Heart right ventricle (tissue), 16 donors: ENCODE data around the gene TAL1. TPM values are rescaled to one million over a fixed set of nuclear protein-coding genes. Genes with fewer than 3 reads are reported as not detected.
"Not testable (repeated sequence)": the region's sequence is repeated elsewhere in the genome, so short reads cannot be mapped to it uniquely, and the experiment has no call there.

Experiments used
- ATAC-seq, 8 donors: fragments of 200-7000 bp; cut with Tn5 transposase; one replicate each; pipeline ENCODE4 v1.9.1; 2020; ENCODE audit warnings: mild to moderate bottlenecking in 8 of 8, moderate library complexity in 8 of 8, moderate number of reproducible peaks in 1 of 8
- DNase-seq, 2 donors: peaks; one replicate each; pipeline ENCODE4 v3.0.0-alpha.2; 2020
- H3K27ac ChIP-seq, 10 donors: fragments of 200-600 bp; sonication (generic) in 2 of 10; one replicate each; pipeline versions ENCODE4 v1.5.0 to v1.8.0; 2020 to 2022; ENCODE audit warnings: mild to moderate bottlenecking in 3 of 10
- H3K27me3 ChIP-seq, 7 donors: fragments of 200-600 bp; one replicate each; pipeline ENCODE4 v1.8.0; 2021 to 2022; ENCODE audit warnings: mild to moderate bottlenecking in 2 of 7
- H3K36me3 ChIP-seq, 9 donors: fragments of 200-600 bp; sonication (generic) in 1 of 9; one replicate each; pipeline versions ENCODE4 v1.5.0 to v1.8.0; 2020 to 2022; ENCODE audit warnings: mild to moderate bottlenecking in 2 of 9
- H3K4me1 ChIP-seq, 9 donors: fragments of 200-600 bp; sonication (generic) in 1 of 9; one replicate each; pipeline versions ENCODE4 v1.5.0 to v1.8.0; 2020 to 2022; ENCODE audit warnings: mild to moderate bottlenecking in 4 of 9
- H3K4me3 ChIP-seq, 10 donors: fragments of 200-600 bp; sonication (generic) in 2 of 10; one replicate each; pipeline versions ENCODE4 v1.5.0 to v1.8.0; 2020 to 2022; ENCODE audit warnings: mild to moderate bottlenecking in 7 of 10, moderate library complexity in 2 of 10
- H3K9me3 ChIP-seq, 11 donors: fragments of 200-600 bp in 10 of 11; sonication (generic) in 2 of 11; one replicate each; pipeline versions ENCODE4 v1.5.0 to v1.8.0; 2013 to 2022; ENCODE audit warnings: mild to moderate bottlenecking in 2 of 11, control low read depth in 1 of 11, moderate library complexity in 1 of 11
- WGBS, 2 donors: extraction: QIAGEN DNeasy Blood & Tissue Kit; methylation state at CpG; one replicate each; pipeline ENCODE4 v1.1.7; 2013; ENCODE audit warnings: inconsistent platforms in 1 of 2; 5-methylcytosine and 5-hydroxymethylcytosine counted together
- intact Hi-C, 10 donors: fragments of 100-400 bp; cut with DNase I; formaldehyde crosslinking; loops; one replicate each; pipeline versions ENCODE4 v1.11.1 to v1.14.2; 2022
- polyA plus RNA-seq, 2 donors: library from polyadenylated mRNA; stranded (reverse); fragments of 200-250 nt; gene quantifications; one replicate each; pipeline ENCODE4 v1.2.3, GENCODE V29; 2013
- total RNA-seq, 10 donors: library from RNA; stranded (reverse); fragmentation: NEBNext Ultra II Directional in 3 of 10; extraction: Animal tissue kit (Norgen Biotek cat#: 25700) in 3 of 10; gene quantifications; one replicate each; pipeline versions ENCODE4 v1.2.1 to v1.2.4, GENCODE V29; 2021 to 2023
- TF ChIP-seq, protein P1 (sequence below), 9 donors: fragments of 200-600 bp; sonication (generic) in 2 of 9; IDR thresholded peaks; one replicate each; pipeline versions ENCODE4 v1.5.0 to v1.8.0; 2021 to 2022; ENCODE audit warnings: antibody characterized with exemption in 9 of 9, mild to moderate bottlenecking in 5 of 9, moderate library complexity in 1 of 9
- donor health status: Arrhythmogenic right ventricular cardiomyopathy.
- donor health status: ischemic (EF 13 %, LVEDD 7.1; RV severe dilation, severe dysfunction).
- donor health status: healthy with polysubstance abuse.
- donor health status: DM: no; HTN: yes; CAD: no.
- donor health status: DM: no; HTN: no; CAD: no.
- donor health status: ischemic (EF 25% LVEDD 6.9; RV normal size, moderate dysfunction).
- donor health status: ischemic (EF 25% LVEDD 5.7; RV mildly dilated, moderate dysfunction).
- donor health status: healthy.
- donor health status: DM: yes; HTN: yes; CAD: no.
- donor health status: Ischemic cardiomyopathy.
- donor health status: ischemic (EF 35%, LVEDD 5.7; RV mildly dilated, moderate dysfunction).
- donor health status: nonischemic (EF 11% LVEDD 7.7; RV severe dilation, severe dysfunction).
- donor health status: DM: yes; HTN: yes; CAD: no.
- donor health status: PGD.
- donor health status: ischemic (EF 29% LVEDD 5.4; RV normal size, mild dysfunction).
- donor health status: nonischemic (EF 23%, LVEDD 6.1; RV moderate dilation, normal function).

TAL1 gene
- total and polyA plus RNA-seq, 12 donors, result 1.8 to 7.4 (median 4.0) TPM

DNA sequence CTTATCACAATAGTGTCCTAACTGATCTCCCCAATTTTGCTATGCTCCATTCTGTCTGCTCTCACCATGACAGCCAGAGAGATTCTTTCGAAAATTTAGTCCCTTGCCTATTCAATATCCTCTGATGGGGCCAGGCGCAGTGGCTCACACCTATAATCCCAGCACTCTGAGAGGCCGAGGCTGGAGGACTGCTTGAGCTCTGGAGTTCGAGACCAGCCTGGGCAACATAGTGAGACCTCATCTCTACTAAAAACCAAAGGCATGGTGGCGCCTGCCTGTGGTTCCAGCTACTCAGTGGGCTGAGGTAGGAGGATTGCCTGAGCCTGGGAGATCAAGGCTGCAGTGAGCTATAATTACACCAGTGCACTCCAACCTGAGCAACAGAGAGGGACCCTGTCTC is 26.1 kb downstream of the TAL1 start:
- Histone ChIP-seq H3K27me3 (peaks cover 0 to 37% (median 7%) of the 10 kb centered on the region in 7 donors), H3K9me3 (peaks cover 0 to 9% (median 0%) of the 10 kb centered on the region in 11 donors), H3K4me1 (peaks cover 0 to 22% (median under 1%) of the 10 kb centered on the region in 9 donors), H3K4me3 (no peak overlapping the region), H3K36me3 (no peaks in the 10 kb centered on the region), H3K27ac (no peak overlapping the region)
- 90 to 94% methylated on average over 5 of the region's 5 CpGs for WGBS, 2 donors
- intact Hi-C loops, result no loop called here
- no peak for DNase-seq
- ATAC-seq, result no peak
- TF ChIP-seq, protein P1, sequence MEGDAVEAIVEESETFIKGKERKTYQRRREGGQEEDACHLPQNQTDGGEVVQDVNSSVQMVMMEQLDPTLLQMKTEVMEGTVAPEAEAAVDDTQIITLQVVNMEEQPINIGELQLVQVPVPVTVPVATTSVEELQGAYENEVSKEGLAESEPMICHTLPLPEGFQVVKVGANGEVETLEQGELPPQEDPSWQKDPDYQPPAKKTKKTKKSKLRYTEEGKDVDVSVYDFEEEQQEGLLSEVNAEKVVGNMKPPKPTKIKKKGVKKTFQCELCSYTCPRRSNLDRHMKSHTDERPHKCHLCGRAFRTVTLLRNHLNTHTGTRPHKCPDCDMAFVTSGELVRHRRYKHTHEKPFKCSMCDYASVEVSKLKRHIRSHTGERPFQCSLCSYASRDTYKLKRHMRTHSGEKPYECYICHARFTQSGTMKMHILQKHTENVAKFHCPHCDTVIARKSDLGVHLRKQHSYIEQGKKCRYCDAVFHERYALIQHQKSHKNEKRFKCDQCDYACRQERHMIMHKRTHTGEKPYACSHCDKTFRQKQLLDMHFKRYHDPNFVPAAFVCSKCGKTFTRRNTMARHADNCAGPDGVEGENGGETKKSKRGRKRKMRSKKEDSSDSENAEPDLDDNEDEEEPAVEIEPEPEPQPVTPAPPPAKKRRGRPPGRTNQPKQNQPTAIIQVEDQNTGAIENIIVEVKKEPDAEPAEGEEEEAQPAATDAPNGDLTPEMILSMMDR (IDR thresholded peaks at IDR 0.05), result no peak

DNA sequence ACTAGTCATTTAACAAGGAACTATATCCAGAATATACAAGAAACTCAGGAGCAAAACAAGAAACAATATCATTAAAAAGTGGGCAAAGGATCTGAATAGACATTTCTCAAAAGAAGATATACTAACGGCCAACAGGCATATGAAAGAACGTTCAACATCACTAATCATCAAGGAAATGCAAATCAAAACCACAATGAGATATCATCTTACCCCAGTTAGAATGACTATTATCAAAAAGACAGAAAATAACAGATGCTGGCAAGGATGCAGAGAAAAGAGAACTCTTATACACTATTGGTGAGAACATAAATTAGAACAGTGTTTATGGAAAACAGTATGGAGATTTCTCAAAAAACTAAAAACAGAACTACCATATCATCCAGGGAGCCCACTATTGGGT is 28.5 kb downstream of the TAL1 start:
- H3K27me3 ChIP-seq, result peaks cover 0 to 33% (median 0%) of the 10 kb centered on the region in 7 donors
- intact Hi-C loops, result loop anchor here in 1 of 10 donors (5.0 kb wide), 1 partner anchor 49 kb away; no protein-coding TSS in a partner anchor
- ATAC-seq, result not testable (repeated sequence)

DNA sequence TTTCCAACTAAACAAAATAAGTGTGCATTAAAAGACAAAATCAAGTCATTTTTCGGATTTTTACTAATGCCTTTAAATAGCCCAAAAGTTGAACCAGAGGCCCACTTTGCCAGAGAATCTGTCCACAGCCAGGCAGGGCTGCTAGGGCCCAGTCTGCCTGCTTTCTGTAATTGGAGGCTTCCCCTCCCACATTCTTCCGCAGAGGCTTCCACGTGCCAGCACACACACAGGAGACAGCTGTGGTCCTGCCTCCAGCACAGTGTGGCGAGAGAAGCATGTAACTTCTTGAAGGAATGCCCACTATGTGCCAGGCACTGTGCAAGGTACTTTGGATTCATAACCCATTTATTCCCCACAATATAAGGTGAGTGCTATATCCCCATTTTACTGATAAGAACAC is 30.8 kb downstream of the TAL1 start:
- ATAC-seq, result no peak
- no peak for DNase-seq
- peaks cover 0 to 7% (median 0%) of the 10 kb centered on the region in 9 donors for H3K4me1 ChIP-seq
- TF ChIP-seq, protein P1 (IDR thresholded peaks at IDR 0.05), result no peak
- no peak overlapping the region for H3K4me3 ChIP-seq
- intact Hi-C loops, result loop anchor here in 1 of 10 donors (5.0 kb wide), 1 partner anchor 51 kb away; no protein-coding TSS in a partner anchor
- peaks cover 0 to 41% (median 0%) of the 10 kb centered on the region in 7 donors for H3K27me3 ChIP-seq
- 22 to 34% methylated on average over 4 of the region's 4 CpGs for WGBS, 2 donors
- no peaks in the 10 kb centered on the region for H3K36me3 ChIP-seq
- peaks cover 0 to 9% (median 0%) of the 10 kb centered on the region in 11 donors for H3K9me3 ChIP-seq
- no peak overlapping the region for H3K27ac ChIP-seq

More for the DNA sequence above, 28.5 kb downstream of the TAL1 start:
- H3K27ac ChIP-seq, DNase-seq, H3K36me3 ChIP-seq, H3K9me3 ChIP-seq, H3K4me1 ChIP-seq, H3K4me3 ChIP-seq: not testable (repeated sequence)
- 52 to 57% methylated on average over 2 of the region's 2 CpGs for WGBS, 2 donors

DNA sequence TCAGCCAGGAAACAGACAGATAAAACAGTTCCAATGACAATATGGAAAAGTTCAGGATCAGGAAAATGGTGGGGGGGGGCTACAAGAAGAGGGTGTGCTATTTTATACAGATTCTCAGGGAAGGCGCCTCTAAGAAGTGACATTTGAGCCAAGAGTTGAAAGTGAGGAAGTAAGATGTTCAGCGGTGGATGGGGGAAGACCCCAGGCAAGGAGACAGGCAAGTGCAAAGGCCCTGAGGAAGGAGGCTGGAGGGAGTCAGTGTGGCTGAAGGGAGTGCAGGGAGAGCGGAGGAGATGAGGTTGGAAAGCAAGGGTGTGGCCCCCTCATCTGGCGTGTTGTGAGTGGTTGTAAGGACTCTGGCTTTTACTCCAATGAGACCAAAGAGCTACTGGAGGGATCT is 33.8 kb downstream of the TAL1 start:
- Histone ChIP-seq H3K27ac (no peak overlapping the region), H3K4me1 (peaks cover 0 to 10% (median 0%) of the 10 kb centered on the region in 9 donors), H3K27me3 (peaks cover 0 to 35% (median 0%) of the 10 kb centered on the region in 7 donors), H3K4me3 (no peak overlapping the region), H3K9me3 (peaks cover 0 to 9% (median 0%) of the 10 kb centered on the region in 11 donors), H3K36me3 (no peaks in the 10 kb centered on the region)
- TF ChIP-seq, protein P1 (IDR thresholded peaks at IDR 0.05), result no peak
- no peak for ATAC-seq
- 75 to 81% methylated on average over 4 of the region's 4 CpGs for WGBS, 2 donors
- DNase-seq, result no peak
- intact Hi-C loops, result loop anchor here in 2 of 10 donors (10.0 kb wide), 1 partner anchor 137 kb away; the partner anchor contains the start of gene CMPK1 (in 2 of the 2)

DNA sequence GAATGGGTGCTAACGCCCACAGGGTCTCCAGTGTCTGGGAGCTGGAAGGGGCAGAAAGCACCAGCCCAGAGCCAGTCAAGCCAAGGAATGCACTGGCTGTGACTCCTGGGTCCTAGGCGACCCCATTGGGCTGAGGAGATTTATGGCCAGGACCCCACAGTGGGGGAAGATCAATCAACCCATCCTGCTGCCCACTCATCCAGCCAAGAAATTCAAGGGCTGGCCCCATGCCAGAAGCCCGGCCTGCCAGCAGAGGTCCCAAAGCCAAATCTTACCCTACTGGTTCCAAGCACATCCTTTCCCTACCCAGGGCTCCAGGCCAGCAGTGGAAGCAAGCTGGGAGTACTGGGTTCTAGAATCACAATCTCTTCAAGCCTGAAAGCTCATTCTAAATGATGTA is 35.4 kb downstream of the TAL1 start:
- Histone ChIP-seq H3K27ac (no peak overlapping the region), H3K4me3 (no peak overlapping the region), H3K27me3 (peaks cover 0 to 43% (median 0%) of the 10 kb centered on the region in 7 donors), H3K9me3 (no peaks in the 10 kb centered on the region), H3K36me3 (no peaks in the 10 kb centered on the region), H3K4me1 (peaks cover 0 to 20% (median 8%) of the 10 kb centered on the region in 9 donors)
- DNase-seq (no peak), ATAC-seq (peak in 2 of 8 donors; percentile 22 to 25)
- WGBS, 2 donors, result 60 to 63% methylated on average over 3 of the region's 3 CpGs
- intact Hi-C loops, result loop anchor here in 2 of 10 donors (10.0 kb wide), 1 partner anchor 138 kb away; the partner anchor contains the start of gene CMPK1 (in 2 of the 2)
- TF ChIP-seq, protein P1 (IDR thresholded peaks at IDR 0.05), result no peak

DNA sequence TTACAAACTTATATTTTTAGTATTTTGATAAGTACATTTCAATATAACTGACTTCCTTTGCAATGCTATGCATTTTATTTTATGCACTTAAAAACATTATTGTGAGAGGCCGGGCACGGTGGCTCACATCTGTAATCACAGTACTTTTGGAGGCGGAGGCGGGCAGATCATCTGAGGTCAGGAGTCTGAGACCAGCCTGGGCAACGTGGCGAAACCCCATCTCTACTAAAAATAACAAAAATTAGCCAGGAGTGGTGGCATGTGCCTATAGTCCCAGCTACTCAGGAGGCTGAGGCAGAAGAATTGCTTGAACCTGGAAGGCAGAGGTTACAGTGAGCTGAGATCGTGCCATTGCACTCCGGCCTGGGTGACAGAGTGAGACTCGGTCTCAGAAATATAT is 36.0 kb downstream of the TAL1 start:
- H3K27ac ChIP-seq, H3K4me3 ChIP-seq, H3K9me3 ChIP-seq, ATAC-seq, DNase-seq, H3K36me3 ChIP-seq: not testable (repeated sequence)
- peaks cover 0 to 20% (median 8%) of the 10 kb centered on the region in 9 donors for H3K4me1 ChIP-seq
- peaks cover 0 to 43% (median 0%) of the 10 kb centered on the region in 7 donors for H3K27me3 ChIP-seq
- 77 to 85% methylated on average over 9 of the region's 9 CpGs for WGBS, 2 donors
- intact Hi-C loops, result loop anchor here in 2 of 10 donors (10.0 kb wide), 1 partner anchor 139 kb away; the partner anchor contains the start of gene CMPK1 (in 2 of the 2)
